ENCODE data around the gene UBASH3A.

UBASH3A gene

DNA sequence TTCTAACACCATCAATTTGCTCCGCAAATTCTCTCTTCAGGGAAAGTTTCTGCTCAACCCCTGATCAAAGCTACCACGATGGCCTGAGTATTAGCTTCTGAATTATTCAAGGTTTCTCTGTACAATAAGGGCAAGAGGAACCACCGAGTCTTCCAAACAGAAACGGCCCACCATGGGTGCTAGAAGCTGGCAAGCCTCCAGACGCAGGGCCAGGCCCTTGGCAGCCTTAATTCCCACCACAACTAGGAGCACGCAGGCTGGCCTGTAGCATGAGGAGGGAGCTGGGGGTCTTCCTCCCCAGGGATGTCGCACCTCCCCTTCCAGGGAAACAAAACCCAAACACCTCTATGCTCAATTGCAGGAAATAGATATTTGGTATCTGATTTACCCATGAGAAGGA is 81.3 kb downstream of the UBASH3A start:
- DNase-seq (ENCODE audit: low read depth), result no peak
- H3K4me3 ChIP-seq (ENCODE audit: low read depth, low read length), result no peak overlapping the region
- TF ChIP-seq, protein P1, sequence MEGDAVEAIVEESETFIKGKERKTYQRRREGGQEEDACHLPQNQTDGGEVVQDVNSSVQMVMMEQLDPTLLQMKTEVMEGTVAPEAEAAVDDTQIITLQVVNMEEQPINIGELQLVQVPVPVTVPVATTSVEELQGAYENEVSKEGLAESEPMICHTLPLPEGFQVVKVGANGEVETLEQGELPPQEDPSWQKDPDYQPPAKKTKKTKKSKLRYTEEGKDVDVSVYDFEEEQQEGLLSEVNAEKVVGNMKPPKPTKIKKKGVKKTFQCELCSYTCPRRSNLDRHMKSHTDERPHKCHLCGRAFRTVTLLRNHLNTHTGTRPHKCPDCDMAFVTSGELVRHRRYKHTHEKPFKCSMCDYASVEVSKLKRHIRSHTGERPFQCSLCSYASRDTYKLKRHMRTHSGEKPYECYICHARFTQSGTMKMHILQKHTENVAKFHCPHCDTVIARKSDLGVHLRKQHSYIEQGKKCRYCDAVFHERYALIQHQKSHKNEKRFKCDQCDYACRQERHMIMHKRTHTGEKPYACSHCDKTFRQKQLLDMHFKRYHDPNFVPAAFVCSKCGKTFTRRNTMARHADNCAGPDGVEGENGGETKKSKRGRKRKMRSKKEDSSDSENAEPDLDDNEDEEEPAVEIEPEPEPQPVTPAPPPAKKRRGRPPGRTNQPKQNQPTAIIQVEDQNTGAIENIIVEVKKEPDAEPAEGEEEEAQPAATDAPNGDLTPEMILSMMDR (conservative IDR thresholded peaks at IDR 0.05; ENCODE audit: low read depth, low read length), result no peak

DNA sequence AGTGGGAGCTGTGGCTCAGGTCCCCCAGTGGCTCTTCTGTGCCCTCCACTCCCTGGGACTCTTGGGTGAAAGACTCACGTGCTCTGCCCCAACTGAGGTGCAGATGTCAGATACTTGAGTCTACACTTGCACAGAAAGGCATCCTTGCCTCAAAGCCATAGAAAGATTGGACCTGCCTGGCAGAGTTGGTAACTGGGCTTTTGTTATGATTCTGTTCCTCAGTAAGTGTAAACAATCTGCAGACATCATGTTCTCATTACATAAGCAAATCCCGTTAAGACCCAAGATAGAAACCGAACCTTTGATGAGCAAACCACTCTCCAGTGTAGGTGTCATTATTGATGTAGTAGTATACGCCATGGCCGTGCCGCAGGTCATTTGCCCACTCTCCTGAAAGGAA is 82.4 kb downstream of the UBASH3A start:
- H3K4me3 ChIP-seq (ENCODE audit: low read depth, low read length), result no peak overlapping the region
- no peak for DNase-seq (ENCODE audit: low read depth)
- TF ChIP-seq, protein P1 (conservative IDR thresholded peaks at IDR 0.05; ENCODE audit: low read depth, low read length), result no peak

DNA sequence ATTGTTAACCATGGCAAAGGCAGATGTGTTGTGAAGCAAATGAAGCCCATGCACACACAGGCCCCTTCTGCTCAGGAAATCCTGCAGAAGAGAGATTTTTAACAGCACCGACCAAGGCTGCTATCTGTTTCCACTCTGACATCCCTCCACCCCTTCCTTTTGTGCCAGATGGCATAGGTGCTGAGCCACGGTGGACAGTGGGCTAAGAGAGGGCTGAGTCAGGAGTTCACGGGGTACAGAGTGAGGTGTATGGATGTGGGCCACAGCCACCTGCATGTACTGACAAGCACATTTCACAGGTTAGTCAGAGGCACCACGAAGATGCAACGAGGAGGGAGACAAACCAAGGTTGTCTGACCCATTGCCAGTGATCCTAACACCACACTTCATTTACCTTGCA is 82.8 kb downstream of the UBASH3A start:
- DNase-seq (ENCODE audit: low read depth), result no peak
- no peak overlapping the region for H3K4me3 ChIP-seq (ENCODE audit: low read depth, low read length)
- TF ChIP-seq, protein P1 (conservative IDR thresholded peaks at IDR 0.05; ENCODE audit: low read depth, low read length), result no peak

DNA sequence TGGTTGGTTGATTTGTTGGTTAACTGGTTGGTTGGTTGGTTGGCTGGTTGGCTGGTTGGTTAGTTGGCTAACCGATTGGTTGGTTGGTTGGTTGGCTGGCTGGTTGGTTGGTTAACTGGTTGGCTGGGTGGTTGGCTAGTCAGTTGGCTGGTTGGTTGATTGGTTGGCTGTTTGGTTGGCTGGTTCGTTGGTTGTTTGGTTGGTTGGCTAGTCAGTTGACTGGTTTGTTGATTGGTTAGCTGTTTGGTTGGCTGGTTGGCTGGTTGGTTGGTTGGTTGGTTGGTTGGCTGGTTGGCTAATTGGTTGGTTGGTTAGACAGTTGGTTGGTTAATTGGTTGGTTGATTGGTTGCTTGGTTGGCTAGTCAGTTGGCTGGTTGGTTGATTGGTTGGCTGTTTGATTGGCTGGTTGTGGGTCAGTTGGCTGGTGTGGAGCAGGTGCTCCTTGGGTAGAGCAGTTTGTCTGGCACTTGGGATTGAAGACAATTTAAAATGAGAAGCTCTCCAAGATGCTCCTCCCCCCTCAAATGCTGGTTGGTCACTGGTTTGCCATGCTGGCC is 85.4 kb downstream of the UBASH3A start:
- TF ChIP-seq, protein P1 (conservative IDR thresholded peaks at IDR 0.05; ENCODE audit: low read depth, low read length), result no peak
- no peak for DNase-seq (ENCODE audit: low read depth)
- no peak overlapping the region for H3K4me3 ChIP-seq (ENCODE audit: low read depth, low read length)

DNA sequence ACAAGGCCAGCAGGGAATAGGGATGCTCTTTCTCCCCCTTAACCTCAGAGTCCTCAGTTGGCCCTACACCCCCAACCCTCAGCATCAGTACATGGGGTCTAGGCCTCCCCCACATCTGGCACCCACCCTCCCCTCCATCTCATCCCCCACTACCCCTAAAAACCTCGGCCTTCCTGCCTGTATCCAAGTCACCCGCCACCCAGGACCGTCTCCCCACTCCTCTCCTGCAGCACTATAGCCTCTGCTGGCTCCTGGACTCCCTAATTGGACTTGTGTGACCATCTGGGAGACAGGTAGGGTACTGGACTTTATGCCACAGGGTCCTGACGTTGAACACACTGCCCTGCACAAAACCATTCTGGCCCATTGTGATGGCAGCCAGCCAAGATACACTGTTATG is 86.3 kb downstream of the UBASH3A start:
- H3K4me3 ChIP-seq (ENCODE audit: low read depth, low read length), result no peak overlapping the region
- DNase-seq (ENCODE audit: low read depth), result no peak
- TF ChIP-seq, protein P1 (conservative IDR thresholded peaks at IDR 0.05; ENCODE audit: low read depth, low read length), result no peak

DNA sequence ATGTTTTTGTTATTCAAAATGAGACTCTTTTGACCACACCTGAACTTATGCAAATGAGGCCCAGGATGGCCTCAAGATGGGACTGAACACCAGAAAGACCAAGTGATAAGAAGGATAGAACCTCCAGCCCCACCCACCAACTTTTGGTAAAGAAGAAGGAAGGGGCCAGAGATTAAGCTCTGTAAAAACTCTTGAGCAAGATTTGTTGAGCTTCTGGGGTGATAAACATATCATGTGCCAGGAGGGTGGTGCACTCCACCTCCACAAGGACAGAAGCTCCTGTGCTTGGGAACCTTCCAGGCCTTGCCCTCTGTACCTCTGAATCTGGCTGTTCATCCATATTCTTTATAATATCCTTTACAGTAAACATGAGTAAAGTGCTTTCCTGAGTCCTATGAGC is 87.0 kb downstream of the UBASH3A start:
- DNase-seq (ENCODE audit: low read depth), result no peak
- no peak overlapping the region for H3K4me3 ChIP-seq (ENCODE audit: low read depth, low read length)
- TF ChIP-seq, protein P1 (conservative IDR thresholded peaks at IDR 0.05; ENCODE audit: low read depth, low read length), result no peak

DNA sequence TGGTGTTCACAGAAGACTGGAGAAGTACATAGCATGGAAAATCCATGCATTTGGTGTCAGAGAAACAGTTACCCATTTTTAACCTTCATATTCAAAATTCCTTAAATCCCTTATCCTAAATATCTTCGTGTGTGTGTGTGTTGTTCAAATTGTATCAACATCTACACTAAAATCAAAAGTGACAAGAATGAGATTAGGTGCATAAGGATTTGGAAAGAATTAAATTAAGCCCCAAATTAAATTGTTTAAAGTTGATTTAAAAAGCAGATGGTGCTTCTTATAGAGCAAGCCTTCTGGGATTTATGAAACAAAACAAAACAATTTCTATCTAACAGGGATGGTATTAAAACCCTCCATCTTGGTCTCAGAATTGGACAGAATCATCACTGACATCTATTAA is 87.6 kb downstream of the UBASH3A start:
- TF ChIP-seq, protein P1 (conservative IDR thresholded peaks at IDR 0.05; ENCODE audit: low read depth, low read length), result no peak
- H3K4me3 ChIP-seq (ENCODE audit: low read depth, low read length), result no peak overlapping the region
- no peak for DNase-seq (ENCODE audit: low read depth)

Measured in choroid plexus epithelial cell (primary cell).